Gastrocnemius medialis (tissue), 4 donors: ENCODE measurements around the gene HDAC7.
"Not testable (repeated sequence)": the region's sequence is repeated elsewhere in the genome, so short reads cannot be mapped to it uniquely, and the experiment has no call there.

Experiments used
- POLR2A ChIP-seq, 2 donors: fragments of 450-650 bp; IDR thresholded peaks; one replicate each; pipeline ENCODE4 v1.6.1; 2017; ENCODE audit warnings: antibody characterized with exemption in 2 of 2, mild to moderate bottlenecking in 2 of 2, moderate library complexity in 2 of 2
- TF ChIP-seq, protein P1 (sequence below), 5 experiments: fragments of 450-650 bp in 3 of 5; fragments of 200-600 bp in 2 of 5; sonication (generic) in 2 of 5; IDR thresholded peaks in 4 of 5; conservative IDR thresholded peaks in 1 of 5; 1 replicate in 4 of 5; 2 replicates in 1 of 5; pipeline ENCODE4 v1.5.1; 2016 to 2019; ENCODE audit warnings: antibody characterized with exemption in 5 of 5, mild to moderate bottlenecking in 3 of 5, moderate library complexity in 3 of 5

DNA sequence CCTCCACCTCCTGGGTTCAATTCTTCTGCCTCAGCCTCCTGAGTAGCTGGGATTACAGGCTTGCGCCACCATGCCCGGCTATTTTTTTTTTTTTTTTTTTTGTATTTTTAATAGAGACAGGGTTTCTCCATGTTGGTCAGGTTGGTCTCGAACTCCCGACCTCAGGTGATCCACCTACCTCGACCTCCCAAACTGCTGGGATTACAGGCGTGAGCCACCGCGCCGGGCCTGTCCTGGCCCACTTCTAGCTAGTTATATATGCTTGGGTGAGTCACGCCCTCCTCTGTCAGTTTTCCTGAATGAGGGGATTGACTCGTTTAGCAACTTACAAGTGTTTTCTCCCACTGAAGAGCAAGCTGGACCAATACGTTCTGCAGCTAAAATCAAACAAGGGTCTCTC is 22.8 kb upstream of the HDAC7 start:
- TF ChIP-seq, protein P1, sequence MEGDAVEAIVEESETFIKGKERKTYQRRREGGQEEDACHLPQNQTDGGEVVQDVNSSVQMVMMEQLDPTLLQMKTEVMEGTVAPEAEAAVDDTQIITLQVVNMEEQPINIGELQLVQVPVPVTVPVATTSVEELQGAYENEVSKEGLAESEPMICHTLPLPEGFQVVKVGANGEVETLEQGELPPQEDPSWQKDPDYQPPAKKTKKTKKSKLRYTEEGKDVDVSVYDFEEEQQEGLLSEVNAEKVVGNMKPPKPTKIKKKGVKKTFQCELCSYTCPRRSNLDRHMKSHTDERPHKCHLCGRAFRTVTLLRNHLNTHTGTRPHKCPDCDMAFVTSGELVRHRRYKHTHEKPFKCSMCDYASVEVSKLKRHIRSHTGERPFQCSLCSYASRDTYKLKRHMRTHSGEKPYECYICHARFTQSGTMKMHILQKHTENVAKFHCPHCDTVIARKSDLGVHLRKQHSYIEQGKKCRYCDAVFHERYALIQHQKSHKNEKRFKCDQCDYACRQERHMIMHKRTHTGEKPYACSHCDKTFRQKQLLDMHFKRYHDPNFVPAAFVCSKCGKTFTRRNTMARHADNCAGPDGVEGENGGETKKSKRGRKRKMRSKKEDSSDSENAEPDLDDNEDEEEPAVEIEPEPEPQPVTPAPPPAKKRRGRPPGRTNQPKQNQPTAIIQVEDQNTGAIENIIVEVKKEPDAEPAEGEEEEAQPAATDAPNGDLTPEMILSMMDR (IDR thresholded peaks at IDR 0.05 in 4 of 5, conservative IDR thresholded peaks at IDR 0.05 in 1 of 5): not testable (repeated sequence)
- TF ChIP-seq POLR2A (IDR thresholded peaks at IDR 0.05): not testable (repeated sequence)
